ENCODE results near the gene RCAN1.

GRCh38 chr21:34524646-34525601 is 90.0 kb downstream of the RCAN1 start:
- TF ChIP-seq CTCF (IDR thresholded peaks at IDR 0.05) (no peak), POLR2A (IDR thresholded peaks at IDR 0.05) (peak in 1 of 3 donors; percentile 42)

Data from body of pancreas (tissue), 4 donors.